AG10803 (cell line): ENCODE measurements around the gene SPATA6.

ENCODE experiments used
- DNase-seq: peaks from one replicate; pipeline ENCODE4 v3.0.0; 2010; ENCODE audit warnings: low read depth
- H3K4me3 ChIP-seq: 2 replicates; pipeline ENCODE4 v1.5.1; 2011; ENCODE audit warnings: mild to moderate bottlenecking, low read length, control low read depth
- TF ChIP-seq, protein P1 (sequence below): conservative IDR thresholded peaks from 2 replicates; pipeline ENCODE4 v1.5.1; 2011; ENCODE audit warnings: mild to moderate bottlenecking, low read length, control low read depth, inconsistent platforms

Gene SPATA6

DNA sequence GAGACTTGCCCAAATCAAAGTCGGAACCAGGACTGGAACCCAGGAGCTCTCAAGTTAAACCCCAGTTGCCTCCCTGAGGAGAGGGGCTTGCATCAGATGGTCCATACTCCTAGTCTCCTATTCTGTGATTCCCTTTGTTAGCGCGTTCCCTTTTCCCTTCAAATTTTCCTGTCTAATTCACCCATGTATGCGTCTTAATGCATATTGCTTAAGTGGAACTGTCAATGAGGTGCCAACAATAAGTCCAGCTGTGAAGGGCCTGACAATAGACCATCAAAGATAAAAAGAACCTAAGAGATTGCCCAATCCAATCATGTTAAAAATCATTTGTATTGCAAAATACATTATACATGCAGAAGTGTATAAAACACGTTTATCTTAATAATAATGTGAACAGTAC, 634 bp upstream of the SPATA6 start:
- TF ChIP-seq, protein P1, sequence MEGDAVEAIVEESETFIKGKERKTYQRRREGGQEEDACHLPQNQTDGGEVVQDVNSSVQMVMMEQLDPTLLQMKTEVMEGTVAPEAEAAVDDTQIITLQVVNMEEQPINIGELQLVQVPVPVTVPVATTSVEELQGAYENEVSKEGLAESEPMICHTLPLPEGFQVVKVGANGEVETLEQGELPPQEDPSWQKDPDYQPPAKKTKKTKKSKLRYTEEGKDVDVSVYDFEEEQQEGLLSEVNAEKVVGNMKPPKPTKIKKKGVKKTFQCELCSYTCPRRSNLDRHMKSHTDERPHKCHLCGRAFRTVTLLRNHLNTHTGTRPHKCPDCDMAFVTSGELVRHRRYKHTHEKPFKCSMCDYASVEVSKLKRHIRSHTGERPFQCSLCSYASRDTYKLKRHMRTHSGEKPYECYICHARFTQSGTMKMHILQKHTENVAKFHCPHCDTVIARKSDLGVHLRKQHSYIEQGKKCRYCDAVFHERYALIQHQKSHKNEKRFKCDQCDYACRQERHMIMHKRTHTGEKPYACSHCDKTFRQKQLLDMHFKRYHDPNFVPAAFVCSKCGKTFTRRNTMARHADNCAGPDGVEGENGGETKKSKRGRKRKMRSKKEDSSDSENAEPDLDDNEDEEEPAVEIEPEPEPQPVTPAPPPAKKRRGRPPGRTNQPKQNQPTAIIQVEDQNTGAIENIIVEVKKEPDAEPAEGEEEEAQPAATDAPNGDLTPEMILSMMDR: no peak
- no peak for DNase-seq
- H3K4me3 ChIP-seq: peak overlapping the region; percentile 77

DNA sequence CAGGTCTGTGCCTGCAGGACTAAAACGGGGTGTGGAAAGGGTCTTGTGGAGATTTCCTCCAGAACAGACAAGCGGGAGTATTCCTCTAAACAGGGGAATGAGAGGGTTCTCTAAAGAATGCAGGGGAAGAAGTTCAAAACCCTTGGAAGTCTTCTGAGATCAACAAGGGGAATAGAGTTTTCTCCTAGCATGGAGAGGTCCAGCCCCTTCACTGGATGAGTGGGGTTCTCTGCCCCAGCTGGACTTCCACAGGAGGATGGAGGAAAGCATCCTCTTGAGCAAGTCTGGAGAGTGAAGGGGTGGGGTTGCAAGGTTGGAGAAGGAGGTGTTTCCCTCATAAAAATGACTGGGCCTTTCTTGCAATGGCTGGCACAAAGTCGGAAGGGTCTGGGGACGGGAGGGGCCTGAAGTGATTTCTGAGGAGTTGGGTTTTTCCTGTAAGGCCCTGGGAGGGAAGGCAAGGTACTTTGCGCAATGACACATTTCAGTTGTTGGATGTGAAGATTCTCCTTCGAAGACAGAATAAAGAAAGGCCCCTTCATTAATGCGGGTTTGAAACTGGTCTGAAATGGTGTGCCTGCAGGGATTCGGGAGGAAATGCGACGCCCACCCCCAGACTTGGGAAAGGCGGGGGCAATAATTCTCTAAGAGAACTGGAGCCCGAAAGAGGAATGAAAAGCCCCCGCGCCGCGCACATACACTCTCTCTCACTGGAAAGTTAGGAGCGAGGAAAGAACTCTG, 884 bp downstream of the SPATA6 start:
- peak overlapping the region; percentile 77 for H3K4me3 ChIP-seq
- TF ChIP-seq, protein P1: no peak
- no peak for DNase-seq

DNA sequence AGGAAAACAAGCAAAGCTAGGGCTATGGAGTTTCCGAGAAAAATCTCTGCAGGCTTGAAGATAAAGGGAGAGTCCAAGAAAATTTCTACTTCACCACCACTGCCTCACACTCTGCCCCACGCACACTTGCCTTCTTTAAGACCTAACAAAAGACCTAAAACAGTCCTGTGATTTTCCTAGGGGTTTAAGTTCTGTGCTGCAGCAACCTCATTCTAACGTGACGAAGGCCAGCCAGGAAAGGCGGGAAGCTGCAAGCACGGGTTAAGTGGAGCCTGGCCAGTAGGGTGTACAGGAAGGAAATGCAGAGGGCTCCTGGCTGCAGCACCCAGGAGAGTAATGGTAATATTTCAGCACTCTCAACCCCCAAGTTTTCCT, 1.5 kb downstream of the SPATA6 start:
- H3K4me3 ChIP-seq: peak overlapping the region; percentile 77
- peak; percentile 8 for DNase-seq
- TF ChIP-seq, protein P1: 0 out of 2 replicates have a peak, but pooled peaks have one; percentile 4

DNA sequence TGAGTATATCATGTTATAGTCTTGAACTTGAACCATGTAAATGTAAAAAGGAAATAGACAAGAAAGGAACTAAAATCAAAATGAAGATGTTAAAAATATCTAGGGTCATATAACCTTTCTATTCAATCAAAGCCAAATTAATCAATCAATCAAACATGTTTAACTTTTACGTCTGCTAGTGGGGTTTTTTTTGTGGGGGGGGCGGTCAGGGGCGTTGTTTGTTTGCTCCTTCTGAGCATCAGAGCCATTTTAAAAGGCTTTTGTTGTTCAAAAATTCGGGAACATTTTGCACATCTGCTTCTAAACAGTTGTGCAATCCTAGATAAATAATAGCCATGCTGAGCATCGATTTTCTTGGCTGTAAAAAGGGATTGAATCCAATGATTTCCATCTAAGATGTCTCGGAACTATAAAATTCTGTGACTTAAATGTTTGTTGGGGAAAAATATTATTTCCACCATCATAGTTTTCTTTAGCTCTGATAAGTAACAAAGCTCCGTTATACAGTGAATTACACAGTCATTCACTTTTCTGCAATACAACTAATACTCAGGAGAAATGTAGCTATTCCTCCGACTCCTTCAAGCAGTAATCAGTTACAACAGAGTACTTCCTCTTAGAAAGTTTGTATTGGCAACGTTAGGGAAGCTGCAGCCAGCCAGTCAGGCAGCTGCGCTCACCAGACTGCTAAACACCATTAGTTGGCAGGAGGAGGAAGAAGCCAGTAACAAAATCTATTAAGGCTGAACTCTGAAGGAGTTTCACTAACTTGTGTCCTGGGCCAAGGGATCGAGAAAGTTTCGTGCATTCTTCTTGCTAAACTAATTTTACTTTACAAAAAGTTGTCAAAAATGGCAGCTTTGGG, 2.2 kb downstream of the SPATA6 start:
- TF ChIP-seq, protein P1: no peak
- H3K4me3 ChIP-seq: peak overlapping the region; percentile 77
- DNase-seq: peak; percentile 73

DNA sequence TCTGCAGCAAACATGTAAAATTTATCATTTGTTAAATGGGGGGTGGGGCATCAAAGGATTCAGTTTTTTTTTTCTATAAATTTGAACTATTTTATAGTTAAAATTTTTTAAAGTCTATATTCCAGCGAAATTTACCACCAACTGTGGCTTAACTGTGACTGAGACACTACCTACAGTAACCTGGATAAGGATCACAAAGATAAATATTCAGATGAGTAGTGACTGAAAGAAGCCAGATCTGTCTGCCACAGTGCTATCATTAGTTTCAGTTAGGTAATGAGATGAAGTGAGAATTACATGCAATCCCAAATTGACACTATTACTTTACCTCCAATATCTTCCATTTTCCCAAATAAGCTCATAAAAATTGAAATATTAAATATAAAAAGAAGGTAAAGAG, 5.4 kb downstream of the SPATA6 start:
- no peak overlapping the region for H3K4me3 ChIP-seq
- no peak for DNase-seq
- TF ChIP-seq, protein P1: no peak

DNA sequence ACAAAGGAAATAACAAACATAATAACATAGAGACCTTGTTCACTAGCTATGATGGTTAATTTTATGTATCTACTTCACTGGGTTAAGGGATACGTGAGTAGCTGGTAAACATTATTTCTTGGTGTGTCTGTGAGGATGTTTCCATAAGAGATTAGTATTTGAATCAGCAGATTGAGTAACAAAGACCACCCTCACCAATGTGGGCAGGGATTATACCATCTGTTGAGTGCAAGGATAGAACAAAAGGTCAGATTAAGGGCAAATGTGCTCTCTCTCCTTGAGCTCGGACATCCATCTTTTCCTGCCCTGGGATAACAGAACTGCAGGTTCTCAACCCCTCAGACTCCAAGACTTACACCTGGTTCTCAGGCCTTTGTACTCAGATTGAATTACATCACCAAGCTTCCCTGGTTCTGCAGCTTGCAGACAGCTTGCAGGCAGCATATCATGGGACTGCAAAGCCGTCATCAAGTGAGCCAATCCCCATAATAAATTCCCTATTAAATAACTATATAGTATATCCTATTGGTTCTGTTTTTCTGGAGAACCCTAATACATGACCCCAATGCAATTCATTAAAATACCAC, 9.2 kb downstream of the SPATA6 start:
- H3K4me3 ChIP-seq: no peak overlapping the region
- TF ChIP-seq, protein P1: no peak
- DNase-seq: no peak

DNA sequence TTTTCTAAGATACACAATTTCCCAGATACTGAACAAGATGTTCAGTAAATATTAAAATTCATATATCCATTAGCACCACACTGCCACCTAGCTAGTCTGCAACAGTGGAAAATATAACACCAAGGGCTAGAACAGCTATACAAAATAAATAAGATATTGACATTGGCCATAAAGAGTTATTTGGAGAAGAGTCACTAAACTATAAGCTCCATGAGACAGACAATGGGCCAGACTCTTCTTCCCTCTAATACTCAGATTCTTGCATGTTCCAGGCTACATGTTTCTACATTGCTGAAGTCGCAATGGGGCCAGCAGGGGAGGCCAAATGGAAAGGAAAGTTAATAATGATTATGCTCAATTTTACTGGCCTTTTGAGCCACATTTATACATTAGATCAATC, 21.5 kb downstream of the SPATA6 start:
- DNase-seq: no peak
- H3K4me3 ChIP-seq: no peak overlapping the region
- TF ChIP-seq, protein P1: peak; percentile 19
